DMS53 treated with DMSO at 0.1 percent for 48 hours (cell line): Measurements from ENCODE around the gene SLC16A3.

ENCODE experiments used
- DNase-seq: peaks from one replicate; lab custom pipeline; 2025; ENCODE audit not compliant: unreplicated experiment; lab: John Stamatoyannopoulos, UW

The SLC16A3 gene

GRCh38 chr17:82280537-82280936 lies 51.7 kb downstream of the SLC16A3 start:
- no peak for DNase-seq

- DNase-seq = no peak
Observed at GRCh38 chr17:82281076-82281475, 52.2 kb downstream of the SLC16A3 start.

GRCh38 chr17:82281502-82282238 lies 52.8 kb downstream of the SLC16A3 start:
- no peak for DNase-seq

GRCh38 chr17:82282239-82283207 lies 53.7 kb downstream of the SLC16A3 start:
- DNase-seq = no peak

GRCh38 chr17:82283208-82283749 lies 54.4 kb downstream of the SLC16A3 start:
- DNase-seq = no peak

- DNase-seq = no peak
Observed at GRCh38 chr17:82285141-82285540, 56.3 kb downstream of the SLC16A3 start.

GRCh38 chr17:82287013-82287867 lies 58.4 kb downstream of the SLC16A3 start:
- DNase-seq = no peak

GRCh38 chr17:82287868-82288801 lies 59.3 kb downstream of the SLC16A3 start:
- DNase-seq = peak; percentile 31
